H1 (cell line): ENCODE results near the gene CPNE8. TPM values are rescaled to one million over a fixed set of nuclear protein-coding genes. Genes with fewer than 3 reads are reported as not detected.

Experiments used
- CTCF ChIA-PET: fragments of 300-600 bp; sonication (Branson Sonifier 250); formaldehyde crosslinking; loops from one replicate; lab custom pipeline; 2021; ENCODE audit not compliant: partially characterized antibody; lab: Charles Lee
- POLR2A ChIA-PET: fragments of 300-600 bp; sonication (Branson Sonifier 250); formaldehyde crosslinking; loops from one replicate; lab custom pipeline; 2021; ENCODE audit warnings: inconsistent platforms; ENCODE audit not compliant: partially characterized antibody; lab: Charles Lee
- DNase-seq, 2 experiments: peaks; one replicate each; pipeline versions ENCODE4 v3.0.0 to v3.0.0-alpha.2; 2010 to 2022; ENCODE audit warnings: low spot score in 2 of 2, low read depth in 1 of 2, mixed read lengths in 1 of 2
- FAIRE-seq: peaks from 2 replicates; lab custom pipeline; 2011; peaks lifted over from hg19 to GRCh38; lab: Jason Lieb, UNC
- H2AFZ ChIP-seq: 2 replicates; pipeline ENCODE4 v1.8.1; 2012; ENCODE audit warnings: low read length, inconsistent platforms
- H2AK5ac ChIP-seq: 2 replicates; pipeline ENCODE4 v1.6.1; 2013; ENCODE audit warnings: low read depth, low read length
- H2BK120ac ChIP-seq: replicated peaks from 2 replicates; pipeline ENCODE3; 2013; ENCODE audit warnings: low read depth, low read length, inconsistent platforms
- H2BK12ac ChIP-seq: 2 replicates; pipeline ENCODE4 v1.6.1; 2013; ENCODE audit warnings: low read depth, low read length
- H2BK15ac ChIP-seq: 2 replicates; pipeline ENCODE4 v1.6.1; 2013; ENCODE audit warnings: low read length
- H2BK20ac ChIP-seq: 2 replicates; pipeline ENCODE4 v1.6.1; 2013; ENCODE audit warnings: low read length
- H2BK5ac ChIP-seq: 2 replicates; pipeline ENCODE4 v1.6.1; 2013; ENCODE audit warnings: low read depth, low read length
- H3K14ac ChIP-seq: 2 replicates; pipeline ENCODE4 v1.6.1; 2013; ENCODE audit warnings: inconsistent platforms; ENCODE audit not compliant: insufficient read length
- H3K18ac ChIP-seq: 2 replicates; pipeline ENCODE4 v1.6.1; 2013; ENCODE audit warnings: low read length; ENCODE audit errors: extremely low read depth
- H3K23ac ChIP-seq: 2 replicates; pipeline ENCODE4 v1.6.1; 2013; ENCODE audit warnings: inconsistent platforms; ENCODE audit not compliant: insufficient read length
- H3K23me2 ChIP-seq: 2 replicates; pipeline ENCODE4 v1.6.1; 2013; ENCODE audit warnings: low read depth, low read length
- H3K27ac ChIP-seq: 2 replicates; pipeline ENCODE4 v1.6.1; 2011; ENCODE audit warnings: low read depth, low read length, inconsistent platforms
- H3K27me3 ChIP-seq, 4 experiments: replicated peaks in 1 of 4; 1 replicate in 1 of 4; 2 replicates in 3 of 4; pipeline versions ENCODE4 v1.6.1 to v1.8.1; 2011 to 2013; ENCODE audit warnings: low read length in 3 of 4, mild to moderate bottlenecking in 3 of 4, inconsistent platforms in 2 of 4, mixed read lengths in 2 of 4, moderate library complexity in 1 of 4; ENCODE audit not compliant: control insufficient read depth in 3 of 4, insufficient read depth in 3 of 4; ENCODE audit errors: extremely low read depth in 1 of 4
- H3K36me3 ChIP-seq, 4 experiments: 2 replicates each; pipeline versions ENCODE4 v1.6.1 to v1.8.1; 2011 to 2013; ENCODE audit warnings: mild to moderate bottlenecking in 4 of 4, low read length in 3 of 4, moderate library complexity in 2 of 4, control low read depth in 1 of 4, inconsistent platforms in 1 of 4; ENCODE audit not compliant: insufficient read depth in 4 of 4, control insufficient read depth in 2 of 4
- H3K4ac ChIP-seq: replicated peaks from 2 replicates; pipeline ENCODE3; 2013; ENCODE audit warnings: low read length, low read depth, mixed read lengths, inconsistent platforms; ENCODE audit not compliant: insufficient read length
- H3K4me1 ChIP-seq, 4 experiments: replicated peaks in 1 of 4; 1 replicate in 1 of 4; 2 replicates in 3 of 4; pipeline versions ENCODE4 v1.6.1 to v1.8.1; 2011 to 2013; ENCODE audit warnings: low read length in 3 of 4, inconsistent platforms in 2 of 4, mixed read lengths in 1 of 4; ENCODE audit not compliant: insufficient read depth in 4 of 4, control insufficient read depth in 3 of 4
- H3K4me2 ChIP-seq, 2 experiments: 2 replicates each; pipeline versions ENCODE4 v1.6.1 to v1.8.1; 2011 to 2013; ENCODE audit warnings: low read depth in 2 of 2, low read length in 2 of 2, control low read depth in 1 of 2, inconsistent platforms in 1 of 2, mild to moderate bottlenecking in 1 of 2; ENCODE audit not compliant: insufficient read depth in 1 of 2
- H3K4me3 ChIP-seq, 4 experiments: fragments of 200-600, 300-600 bp in 1 of 4; sonication (generic), shearing (Covaris generic), sonication (Bioruptor Twin) in 1 of 4; 2 replicates each; pipeline versions ENCODE4 v1.5.1 to v1.8.1; 2011 to 2016; ENCODE audit warnings: low read length in 4 of 4, low read depth in 3 of 4, control low read depth in 2 of 4, inconsistent platforms in 2 of 4, mild to moderate bottlenecking in 2 of 4, mixed read lengths in 1 of 4, moderate library complexity in 1 of 4; ENCODE audit not compliant: insufficient read depth in 2 of 4; ENCODE audit errors: extremely low read depth in 1 of 4
- H3K56ac ChIP-seq: replicated peaks from 2 replicates; pipeline ENCODE3; 2013; ENCODE audit warnings: low read depth, mild to moderate bottlenecking, mixed read lengths, low read length, inconsistent platforms; ENCODE audit not compliant: insufficient read length
- H3K79me1 ChIP-seq: 2 replicates; pipeline ENCODE4 v1.6.1; 2013; ENCODE audit warnings: low read depth, low read length, control low read depth
- H3K79me2 ChIP-seq, 2 experiments: 2 replicates each; pipeline versions ENCODE4 v1.6.1 to v1.8.1; 2012 to 2013; ENCODE audit warnings: low read length in 2 of 2, mild to moderate bottlenecking in 2 of 2, inconsistent platforms in 1 of 2; ENCODE audit not compliant: insufficient read depth in 2 of 2, control insufficient read depth in 1 of 2
- H3K9ac ChIP-seq, 4 experiments: replicated peaks in 1 of 4; 1 replicate in 1 of 4; 2 replicates in 3 of 4; pipeline versions ENCODE4 v1.6.1 to v1.8.1; 2011 to 2013; ENCODE audit warnings: low read depth in 3 of 4, low read length in 3 of 4, control low read depth in 2 of 4, mild to moderate bottlenecking in 2 of 4, moderate library complexity in 2 of 4, inconsistent platforms in 1 of 4; ENCODE audit errors: extremely low read depth in 1 of 4
- H3K9me3 ChIP-seq, 2 experiments: 2 replicates each; pipeline versions ENCODE4 v1.6.1 to v1.8.1; 2012 to 2013; ENCODE audit warnings: mild to moderate bottlenecking in 2 of 2, moderate library complexity in 2 of 2, control low read depth in 1 of 2, inconsistent platforms in 1 of 2, low read depth in 1 of 2, low read length in 1 of 2, mixed read lengths in 1 of 2; ENCODE audit not compliant: insufficient read depth in 2 of 2
- H4K20me1 ChIP-seq, 2 experiments: replicated peaks in 1 of 2; 2 replicates each; pipeline versions ENCODE3 to v1.8.1; 2011 to 2013; ENCODE audit warnings: inconsistent platforms in 2 of 2, low read length in 2 of 2, mild to moderate bottlenecking in 1 of 2; ENCODE audit not compliant: insufficient read depth in 2 of 2, control insufficient read depth in 1 of 2
- H4K5ac ChIP-seq: 2 replicates; pipeline ENCODE4 v1.6.1; 2013; ENCODE audit warnings: low read length, low read depth, mixed read lengths, inconsistent platforms; ENCODE audit not compliant: insufficient read length
- H4K8ac ChIP-seq: 2 replicates; pipeline ENCODE4 v1.8.0; 2013; ENCODE audit warnings: mild to moderate bottlenecking, moderate library complexity, low read length, inconsistent platforms; ENCODE audit not compliant: insufficient read depth; ENCODE audit errors: extremely low read depth
- H4K91ac ChIP-seq: replicated peaks from 2 replicates; pipeline ENCODE3; 2013; ENCODE audit warnings: low read length, mixed read lengths, inconsistent platforms; ENCODE audit not compliant: insufficient read length
- BCL11A ChIP-seq, 2 experiments: IDR thresholded peaks; one replicate each; pipeline ENCODE4 v1.6.1; 2011; ENCODE audit warnings: low read depth in 2 of 2, low read length in 2 of 2, mild to moderate bottlenecking in 2 of 2
- CEBPB ChIP-seq: IDR thresholded peaks from 2 replicates; pipeline ENCODE4 v1.6.1; 2012; ENCODE audit warnings: low read depth, low read length
- EGR1 ChIP-seq: IDR thresholded peaks from 2 replicates; pipeline ENCODE4 v1.6.1; 2011; ENCODE audit warnings: low read depth, low read length, borderline replicate concordance
- HDAC6 ChIP-seq: IDR thresholded peaks from one replicate; pipeline ENCODE4 v1.7.1; 2012; ENCODE audit warnings: low read depth, mild to moderate bottlenecking, inconsistent platforms, low read length, moderate library complexity
- PHF8 ChIP-seq: fragments of 200-600 bp; sonication (generic); conservative IDR thresholded peaks from 2 replicates; pipeline ENCODE4 v1.7.1; 2012; ENCODE audit warnings: low read depth, mild to moderate bottlenecking, inconsistent platforms, low read length, moderate library complexity
- SAP30 ChIP-seq: fragments of 300-600 bp; sonication (generic); IDR thresholded peaks from 2 replicates; pipeline ENCODE4 v1.7.1; 2012; ENCODE audit warnings: low read length, moderate library complexity, mild to moderate bottlenecking, inconsistent platforms; ENCODE audit not compliant: insufficient read depth, insufficient replicate concordance
- SIN3A ChIP-seq, 2 experiments: IDR thresholded peaks in 1 of 2; conservative IDR thresholded peaks in 1 of 2; 2 replicates each; pipeline ENCODE4 v1.6.1; 2011 to 2012; ENCODE audit warnings: low read length in 2 of 2, improper control_type of control experiment in 1 of 2, low read depth in 1 of 2, mild to moderate bottlenecking in 1 of 2
- SP2 ChIP-seq: IDR thresholded peaks from 2 replicates; pipeline ENCODE4 v1.6.1; 2012; ENCODE audit warnings: mild to moderate bottlenecking, low read length, inconsistent platforms
- SRF ChIP-seq: IDR thresholded peaks from 2 replicates; pipeline ENCODE4 v1.6.1; 2011; ENCODE audit warnings: mild to moderate bottlenecking, low read depth, low read length, moderate library complexity
- TEAD4 ChIP-seq: IDR thresholded peaks from 2 replicates; pipeline ENCODE4 v1.6.1; 2012; ENCODE audit warnings: low read depth, low read length, inconsistent platforms, mixed read lengths
- polyA plus RNA-seq, 7 experiments: library from polyadenylated mRNA; depleted of rRNA in 3 of 7; stranded (reverse) in 5 of 7; unstranded in 2 of 7; fragments of >200 nt in 5 of 7; fragments of 200-250 nt in 2 of 7; gene quantifications; 1 replicate in 5 of 7; 2 replicates in 1 of 7; 4 replicates in 1 of 7; pipeline versions ENCODE4 v1.2.1 to v1.2.3, GENCODE V29; 2011 to 2013; ENCODE audit warnings: missing spikeins in 2 of 7, mixed read lengths in 2 of 7
- total RNA-seq: library from RNA; stranded (reverse); fragmentation: NEBNext Ultra II Directional; extraction: Animal tissue kit (Norgen Biotek cat#: 25700); gene quantifications from 2 replicates; pipeline ENCODE4 v1.2.1, GENCODE V29; 2021

CPNE8 gene
- total and polyA plus RNA-seq, 2 of the 8 experiments (the other 6 are each of a cell fraction or from before 2014, with no cell fraction given), result 2.5 to 6.8 TPM

DNA sequence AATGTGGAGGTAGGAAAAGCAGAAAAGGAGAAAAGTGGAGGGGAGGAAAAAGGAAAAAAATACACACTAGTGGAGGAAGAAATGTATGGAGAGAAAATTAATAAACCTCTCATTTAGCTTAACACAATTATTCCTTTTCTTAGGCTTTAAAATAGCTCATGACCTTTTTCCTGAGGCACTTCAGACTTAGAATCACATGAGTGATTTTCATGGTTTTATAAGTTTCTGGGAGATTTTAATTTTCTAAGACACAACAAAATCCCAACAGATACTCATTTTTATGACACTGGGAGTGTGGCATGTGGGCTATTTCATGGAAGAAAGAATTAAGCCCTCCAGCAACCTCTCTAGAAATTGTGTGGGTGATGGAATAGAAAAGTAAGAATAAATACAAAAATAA, 214.7 kb downstream of the CPNE8 start:
- no peaks in the 10 kb centered on the region for H3K79me1 ChIP-seq
- no peak overlapping the region for H2BK15ac ChIP-seq
- H2BK120ac ChIP-seq, result no peak overlapping the region
- no peaks in the 10 kb centered on the region for H3K36me3 ChIP-seq
- H3K27me3 ChIP-seq, result no peaks in the 10 kb centered on the region
- H4K8ac ChIP-seq, result no peak overlapping the region
- no peak overlapping the region for H3K9ac ChIP-seq
- H2BK12ac ChIP-seq, result no peak overlapping the region
- H3K4me2 ChIP-seq, result no peak overlapping the region
- no peak overlapping the region for H3K4ac ChIP-seq
- no peak overlapping the region for H3K18ac ChIP-seq
- no peaks in the 10 kb centered on the region for H3K4me1 ChIP-seq
- H3K79me2 ChIP-seq, result no peaks in the 10 kb centered on the region
- no peak overlapping the region for H3K14ac ChIP-seq
- no peak for FAIRE-seq
- TF ChIP-seq BCL11A (IDR thresholded peaks at IDR 0.05; ENCODE audit: low read depth in 2 of 2, low read length in 2 of 2) (no peak), TEAD4 (no peak), PHF8 (no peak), CEBPB (no peak), HDAC6 (no peak), SRF (no peak), SAP30 (no peak), SP2 (no peak), SIN3A (conservative IDR thresholded peaks at IDR 0.05 in 1 of 2, IDR thresholded peaks at IDR 0.05 in 1 of 2; ENCODE audit: low read depth in 1 of 2, low read length in 2 of 2) (no peak), EGR1 (no peak)
- TF ChIP-seq, all 59 proteins: peak for 0
- POLR2A ChIA-PET, result no interaction called here
- Histone ChIP-seq H4K20me1 (no peaks in the 10 kb centered on the region), H3K23me2 (no peaks in the 10 kb centered on the region), H3K27ac (no peak overlapping the region), H2AFZ (no peak overlapping the region), H4K5ac (no peak overlapping the region), H3K9me3 (no peaks in the 10 kb centered on the region), H3K23ac (no peak overlapping the region), H2AK5ac (no peak overlapping the region), H2BK20ac (no peak overlapping the region), H4K91ac (no peak overlapping the region), H3K4me3 (no peak overlapping the region), H3K56ac (no peak overlapping the region), H2BK5ac (no peak overlapping the region)
- CTCF ChIA-PET, result no interaction called here
- DNase-seq, result no peak
